DMS114 treated with DMSO at 0.1 percent for 48 hours (cell line): Measurements from ENCODE around the gene WIPF2.
"Not testable (repeated sequence)": the region's sequence is repeated elsewhere in the genome, so short reads cannot be mapped to it uniquely, and the experiment has no call there.

Source experiments
- DNase-seq: peaks from one replicate; lab custom pipeline; 2025; ENCODE audit not compliant: unreplicated experiment; lab: John Stamatoyannopoulos, UW

WIPF2 gene

DNA sequence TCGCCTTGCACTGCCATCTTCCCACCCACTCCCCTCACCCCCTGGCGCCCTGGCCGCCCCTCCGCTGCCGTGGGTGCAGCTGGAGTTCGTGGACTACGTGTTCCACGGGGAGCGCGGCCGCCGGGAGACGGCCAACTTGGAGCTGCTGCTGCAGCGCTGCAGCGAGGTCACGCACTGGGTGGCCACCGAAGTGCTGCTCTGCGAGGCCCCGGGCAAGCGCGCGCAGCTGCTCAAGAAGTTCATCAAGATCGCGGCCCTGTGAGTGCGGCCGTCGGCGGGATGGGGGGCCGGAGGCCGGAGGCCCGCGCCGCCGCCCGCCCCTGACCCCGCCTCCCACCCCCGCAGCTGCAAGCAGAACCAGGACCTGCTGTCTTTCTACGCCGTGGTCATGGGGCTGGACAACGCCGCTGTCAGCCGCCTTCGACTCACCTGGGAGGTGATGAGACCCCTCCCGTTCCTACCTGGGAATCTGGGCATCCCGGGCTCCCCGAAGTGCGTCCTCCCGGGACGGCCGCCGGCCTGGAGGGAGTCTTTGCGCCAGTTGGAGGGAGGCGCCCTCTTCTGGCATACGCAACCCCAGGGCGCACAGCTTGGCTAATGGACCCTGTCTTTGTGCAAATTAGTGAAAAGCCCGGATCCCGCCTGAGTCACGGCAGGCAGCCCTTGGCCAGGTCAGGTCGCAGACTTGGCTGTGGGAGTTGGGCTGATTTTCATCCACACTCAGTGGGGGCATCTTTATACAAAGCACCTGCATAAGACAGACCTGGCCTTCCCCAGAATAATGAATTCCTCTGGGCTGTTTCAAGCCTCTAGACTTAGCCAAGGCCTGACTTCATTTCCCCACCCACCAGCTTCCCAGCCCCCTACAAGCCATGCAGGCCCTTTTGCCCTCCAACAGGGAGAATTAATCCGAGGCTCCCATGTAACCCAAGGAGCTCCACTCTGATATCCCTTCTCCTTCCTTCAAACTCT lies 27.6 kb upstream of the WIPF2 start:
- DNase-seq, result peak; percentile 10

DNA sequence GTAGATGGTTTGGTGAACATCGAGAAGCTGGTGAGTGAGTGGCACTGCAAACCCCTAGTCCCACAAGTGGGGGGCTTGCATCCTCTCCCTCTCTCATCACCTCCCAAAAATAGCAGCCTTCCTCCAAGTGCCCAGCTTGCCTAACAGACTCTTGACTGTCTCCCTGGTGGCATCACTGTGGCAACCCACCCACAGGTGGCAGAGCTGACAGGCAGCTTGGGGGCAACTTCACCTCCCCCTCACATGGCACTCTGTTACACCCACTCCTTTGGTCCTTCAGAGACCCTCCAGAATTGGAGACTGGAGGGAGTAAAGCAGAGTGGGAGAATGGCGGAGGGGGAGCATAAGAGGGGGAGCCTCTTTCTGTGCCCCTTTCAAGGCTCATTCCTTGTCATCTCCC lies 26.1 kb upstream of the WIPF2 start:
- DNase-seq, result no peak

DNA sequence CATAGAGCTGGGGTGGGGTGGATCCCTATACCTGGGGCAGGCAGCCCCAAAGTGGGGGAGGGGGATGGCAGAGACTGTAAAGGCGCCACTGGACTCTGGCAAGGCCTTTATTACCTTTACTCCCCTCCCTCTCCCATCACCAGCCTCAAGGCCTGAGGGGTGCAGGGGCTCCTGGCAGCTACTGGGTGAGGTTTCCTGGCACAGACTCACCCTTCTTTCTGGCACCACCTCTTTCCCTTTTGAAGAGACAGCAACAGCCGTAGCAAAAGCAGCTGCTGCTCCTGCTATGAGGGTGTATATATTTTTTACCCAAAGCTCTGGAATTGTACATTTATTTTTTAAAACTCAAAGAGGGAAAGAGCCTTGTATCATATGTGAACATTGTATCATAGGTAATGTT lies 24.3 kb upstream of the WIPF2 start:
- no peak for DNase-seq

DNA sequence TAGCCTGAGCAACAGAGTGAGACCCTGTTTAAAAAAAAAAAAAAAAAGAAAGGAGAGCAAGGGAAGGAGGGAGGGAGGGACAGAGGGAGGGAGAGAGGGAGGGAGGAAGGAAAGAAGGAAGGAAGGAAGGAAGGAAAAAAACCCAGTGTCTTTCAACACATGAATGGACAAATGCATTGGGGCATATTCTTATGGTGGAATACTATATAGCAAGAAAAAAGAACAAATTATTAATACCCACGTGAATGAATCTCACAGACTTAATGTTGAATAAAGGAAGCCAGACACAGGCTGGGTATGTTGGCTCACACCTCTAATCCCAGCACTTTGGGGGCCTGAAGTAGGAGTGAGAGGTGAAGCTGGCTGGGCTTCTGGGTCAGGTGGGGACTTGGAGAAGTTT lies 21.6 kb upstream of the WIPF2 start:
- DNase-seq, result no peak

DNA sequence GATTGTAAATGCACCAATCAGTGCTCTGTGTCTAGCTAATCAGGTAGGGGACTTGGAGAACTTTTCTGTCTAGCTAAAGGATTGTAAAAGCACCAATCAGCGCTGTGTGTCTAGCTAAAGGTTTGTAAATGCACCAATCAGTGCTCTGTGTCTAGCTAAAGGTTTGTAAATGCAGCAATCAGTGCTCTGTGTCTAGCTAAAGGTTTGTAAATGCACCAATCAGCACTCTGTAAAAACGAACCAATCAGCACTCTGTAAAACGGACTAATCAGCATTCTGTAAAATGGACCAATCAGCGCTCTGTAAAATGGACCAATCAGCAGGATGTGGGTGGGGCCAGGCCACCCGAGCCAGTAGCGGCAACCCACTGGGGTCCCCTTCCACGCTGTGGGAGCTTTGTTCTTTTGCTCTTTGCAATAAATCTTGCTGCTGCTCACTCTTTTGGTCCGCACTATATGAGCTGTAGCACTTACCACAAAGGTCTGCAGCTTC lies 21.1 kb upstream of the WIPF2 start:
- not testable (repeated sequence) for DNase-seq

DNA sequence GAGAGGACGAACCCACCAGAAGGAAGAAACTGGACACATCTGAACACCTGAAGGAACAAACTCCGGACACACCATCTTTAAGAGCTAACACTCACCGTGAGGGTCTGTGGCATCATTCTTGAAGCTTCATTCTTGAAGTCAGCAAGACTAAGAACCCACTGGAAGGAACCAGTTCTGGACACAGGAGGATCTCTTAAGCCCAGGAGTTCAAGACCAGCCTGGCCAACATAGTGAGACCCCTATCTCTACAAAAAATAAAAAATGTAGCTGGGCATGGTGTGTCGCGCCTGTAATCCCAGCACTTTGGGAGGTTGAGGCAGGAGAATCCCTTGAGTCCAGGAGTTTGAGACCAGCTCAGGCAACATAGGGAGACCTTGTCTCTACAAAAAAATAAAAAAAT lies 20.5 kb upstream of the WIPF2 start:
- no peak for DNase-seq

DNA sequence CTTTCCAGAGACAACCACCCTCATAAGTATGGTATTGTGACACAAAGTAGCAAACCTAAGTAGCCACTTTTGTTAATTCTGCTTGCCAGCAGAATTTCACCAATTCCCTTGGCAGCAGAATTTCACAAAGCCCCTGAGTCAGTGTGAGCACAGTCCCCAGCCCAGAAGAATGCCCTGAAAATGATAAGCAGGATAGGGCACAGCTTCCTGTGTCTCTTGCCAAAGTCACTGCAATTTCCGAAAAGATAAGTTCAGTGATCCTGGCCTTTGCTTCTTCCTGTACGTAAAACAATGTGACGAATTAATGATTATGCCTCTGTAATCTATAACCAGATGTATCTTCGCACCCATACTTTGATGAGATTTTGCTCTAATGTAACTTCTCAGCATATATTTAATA lies 16.0 kb upstream of the WIPF2 start:
- no peak for DNase-seq

DNA sequence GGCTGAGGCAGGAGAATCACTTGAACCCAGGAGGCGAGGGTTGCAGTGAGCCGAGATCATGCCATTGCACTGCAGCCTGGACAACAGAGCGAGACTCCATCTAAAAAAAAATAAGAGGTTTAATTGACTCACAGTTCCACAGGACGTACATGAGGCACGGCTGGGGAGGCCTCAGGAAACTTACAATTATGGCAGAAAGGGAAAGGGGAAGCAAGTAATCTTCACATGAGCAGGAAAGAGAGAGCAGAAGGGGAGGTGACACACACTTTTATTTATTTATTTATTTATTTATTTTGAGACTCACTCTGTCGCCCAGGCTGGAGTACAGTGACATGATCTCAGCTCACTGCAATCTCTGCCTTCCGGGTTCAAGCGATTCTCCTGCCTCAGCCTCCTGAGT lies 12.9 kb upstream of the WIPF2 start:
- not testable (repeated sequence) for DNase-seq

DNA sequence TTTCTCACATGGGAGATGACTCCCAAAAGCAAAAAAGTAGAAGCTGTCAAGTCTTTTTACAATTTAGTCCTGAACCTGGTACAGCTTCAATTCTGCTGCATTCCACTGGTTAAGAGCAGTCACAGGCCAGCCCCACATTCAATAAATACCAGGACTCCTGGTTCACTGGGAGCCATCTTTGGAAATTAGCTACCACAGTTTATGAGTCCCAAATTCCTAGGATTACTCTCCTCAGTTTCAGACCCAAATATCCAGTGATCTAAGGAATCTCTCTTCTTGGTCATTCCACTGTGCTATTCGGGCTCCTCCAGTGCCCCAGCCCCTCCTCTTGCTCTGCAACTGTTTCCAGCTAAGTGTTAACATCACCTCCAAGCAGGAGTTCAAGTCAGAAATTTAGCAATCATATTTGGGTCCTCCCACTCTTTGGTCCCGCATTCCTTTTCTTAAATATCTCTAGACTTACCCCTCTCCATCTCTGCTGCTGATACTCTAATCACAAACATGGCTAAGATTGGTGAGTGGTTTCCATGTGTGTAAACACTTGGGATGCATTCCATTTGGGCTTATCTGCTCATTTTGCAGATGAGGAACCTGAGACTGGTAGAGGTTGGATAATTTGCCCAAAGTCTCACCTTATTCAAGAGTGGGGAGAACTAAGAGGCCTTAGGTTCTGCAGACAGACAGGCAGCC lies 9.6 kb upstream of the WIPF2 start:
- DNase-seq, result no peak

DNA sequence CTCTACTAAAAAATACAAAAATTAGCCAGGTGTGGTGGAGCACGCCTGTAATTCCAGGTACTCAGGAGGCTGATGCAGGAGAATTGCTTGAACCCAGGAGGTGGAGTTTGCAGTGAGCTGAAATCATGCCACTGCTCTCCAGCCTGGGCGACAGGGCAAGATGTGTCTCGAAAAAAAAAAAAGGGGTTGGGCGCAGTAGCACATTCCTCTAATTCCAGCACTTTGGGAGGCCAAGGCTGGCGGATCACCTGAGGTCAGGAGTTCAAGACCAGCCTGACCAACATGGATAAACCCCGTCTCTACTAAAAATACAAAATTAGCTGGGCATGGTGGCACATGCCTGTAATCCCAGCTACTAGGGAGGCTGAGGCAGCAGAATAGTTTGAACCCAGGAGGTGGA lies 5.2 kb upstream of the WIPF2 start:
- not testable (repeated sequence) for DNase-seq

DNA sequence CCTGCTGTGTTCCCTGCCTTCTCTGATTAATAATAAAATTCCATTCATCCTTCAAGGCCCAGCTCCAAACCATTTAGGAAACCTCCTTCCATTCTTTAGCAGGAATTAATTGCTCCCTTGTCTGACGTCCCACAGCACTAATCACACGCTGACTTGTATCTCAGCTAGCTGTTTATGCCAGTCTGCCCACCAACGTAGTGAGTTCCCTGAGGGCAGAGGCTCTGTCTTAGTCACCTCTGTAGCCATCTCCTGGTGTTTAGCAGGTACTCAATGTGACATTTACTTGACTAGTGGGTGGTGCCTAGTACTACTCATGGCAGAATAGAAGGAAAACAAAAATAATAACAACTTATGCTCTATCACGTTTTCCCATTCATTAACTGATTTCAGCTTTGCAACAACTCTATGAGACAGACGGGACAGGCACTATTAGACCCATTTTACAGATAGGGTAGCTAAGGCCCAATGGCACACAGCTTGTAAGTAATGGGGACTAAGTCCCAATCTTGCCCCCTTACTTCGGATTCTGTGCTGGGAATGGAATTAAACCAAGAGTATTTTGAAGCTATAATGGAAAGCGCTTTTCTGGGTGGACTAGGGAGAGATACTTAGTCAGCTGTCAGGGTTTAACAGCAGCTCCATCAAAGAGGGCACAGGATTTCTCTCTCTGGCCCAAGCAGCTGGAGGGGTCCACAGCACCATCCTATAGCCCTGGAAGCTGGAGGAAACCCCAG lies 931 bp upstream of the WIPF2 start:
- no peak for DNase-seq

DNA sequence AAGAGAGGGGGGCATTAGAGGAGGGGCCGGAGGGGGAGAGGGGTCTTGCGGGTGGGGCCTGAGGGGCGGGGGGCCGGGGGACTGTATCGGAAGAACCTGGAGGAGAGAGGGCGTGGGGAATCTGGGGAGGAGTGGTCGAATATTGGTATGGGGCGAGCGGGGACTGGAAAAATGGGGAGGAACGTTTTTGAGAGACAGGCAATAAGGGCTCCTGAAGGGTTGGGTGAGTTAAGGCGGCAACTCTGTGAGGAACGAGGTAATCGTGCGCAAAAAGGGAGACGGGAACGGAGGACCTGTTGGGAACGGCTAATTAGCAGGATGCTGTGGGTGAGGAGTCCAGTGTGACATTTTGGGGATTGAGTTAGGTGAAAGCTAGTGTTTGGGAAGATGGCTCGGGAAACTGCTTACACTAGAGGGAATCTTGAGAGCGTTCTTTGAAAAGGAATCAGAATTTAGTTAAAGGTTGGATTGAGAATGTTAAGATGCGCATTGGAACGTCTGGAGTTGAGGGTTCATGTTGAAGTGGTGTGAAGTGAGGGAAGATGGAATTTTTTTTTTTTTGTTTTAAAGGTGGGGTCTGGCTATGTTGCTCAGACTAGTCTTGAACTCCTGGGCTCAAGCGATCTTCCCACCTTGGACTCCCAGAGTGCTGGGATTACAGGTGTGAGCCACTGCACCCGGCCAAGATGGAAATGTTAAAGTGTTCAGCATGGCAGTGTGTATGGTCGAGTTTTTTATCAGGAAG lies 662 bp downstream of the WIPF2 start:
- peak; percentile 63 for DNase-seq

DNA sequence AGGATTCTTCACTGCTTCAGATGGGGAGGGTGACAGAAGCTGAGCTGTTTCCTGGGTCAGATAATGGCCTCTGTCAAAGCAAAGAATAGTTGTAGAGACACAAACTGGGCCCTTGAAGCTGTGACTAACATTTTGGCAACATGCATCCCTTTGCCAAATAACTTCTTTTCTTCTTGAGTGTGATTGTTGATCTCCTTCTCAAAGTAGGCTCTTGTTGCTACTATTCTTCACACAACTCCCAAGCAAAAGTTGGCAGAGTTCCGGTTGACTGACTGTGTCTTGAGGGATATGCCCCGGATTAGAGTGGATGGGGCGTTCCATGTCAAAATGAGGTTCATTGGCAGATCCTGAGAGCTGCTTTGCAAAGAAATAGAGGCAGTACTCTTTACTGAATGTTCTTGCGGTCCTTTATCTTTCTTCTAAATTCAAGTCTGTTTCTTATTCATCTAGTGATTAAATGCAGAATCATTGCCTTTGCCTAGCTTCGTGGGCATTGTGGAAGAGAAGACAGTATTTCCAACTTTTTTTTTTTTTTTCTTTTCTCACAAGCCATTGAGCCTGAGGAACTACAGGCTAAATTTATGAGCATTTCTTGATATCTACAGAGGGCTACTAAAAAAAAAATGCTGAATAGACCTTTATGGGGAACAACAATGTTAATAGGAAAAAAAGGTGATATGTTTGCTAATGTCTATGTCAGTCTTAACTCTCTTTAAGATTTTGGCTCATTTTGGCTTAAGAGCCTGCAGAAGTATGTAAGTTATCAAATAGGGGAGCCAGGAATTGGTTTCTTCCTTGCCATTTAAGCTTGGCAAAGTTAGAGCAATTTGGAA lies 5.8 kb downstream of the WIPF2 start:
- no peak for DNase-seq

DNA sequence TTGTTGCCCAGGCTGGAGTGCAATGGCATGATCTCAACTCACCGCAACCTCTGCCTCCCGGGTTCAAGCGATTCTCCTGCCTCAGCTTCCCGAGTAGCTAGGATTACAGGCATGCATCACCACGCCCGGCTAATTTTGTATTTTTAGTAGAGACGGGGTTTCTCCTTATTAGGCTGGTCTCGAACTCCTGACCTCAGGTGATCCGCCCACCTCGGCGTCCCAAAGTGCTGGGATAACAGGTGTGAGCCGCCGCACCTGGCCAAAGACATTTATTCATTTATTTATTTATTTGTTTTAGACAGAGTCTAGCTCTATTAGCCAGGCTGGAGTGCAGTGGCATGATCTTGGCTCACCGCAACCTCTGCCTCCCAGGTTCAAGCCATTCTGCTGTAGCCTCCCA lies 10.0 kb downstream of the WIPF2 start:
- not testable (repeated sequence) for DNase-seq

DNA sequence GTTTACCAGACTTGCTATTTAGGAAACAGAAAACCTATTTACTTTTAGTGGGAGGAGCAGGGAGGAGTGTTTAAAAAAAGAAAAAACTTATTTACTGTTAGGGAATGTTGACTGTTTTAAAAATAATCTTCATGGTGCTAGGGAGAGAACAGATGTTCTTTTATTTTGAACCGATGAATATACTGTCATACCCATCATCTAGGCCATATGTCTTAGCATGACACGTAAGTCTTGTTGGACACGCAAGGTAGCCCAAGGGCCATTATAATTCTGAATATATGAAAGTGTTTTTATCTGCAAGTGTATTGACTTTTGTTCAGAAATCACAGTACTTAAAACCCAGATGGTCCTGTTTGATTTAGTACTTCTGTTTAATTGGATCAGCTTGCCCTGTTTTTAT lies 11.6 kb downstream of the WIPF2 start:
- DNase-seq, result no peak

DNA sequence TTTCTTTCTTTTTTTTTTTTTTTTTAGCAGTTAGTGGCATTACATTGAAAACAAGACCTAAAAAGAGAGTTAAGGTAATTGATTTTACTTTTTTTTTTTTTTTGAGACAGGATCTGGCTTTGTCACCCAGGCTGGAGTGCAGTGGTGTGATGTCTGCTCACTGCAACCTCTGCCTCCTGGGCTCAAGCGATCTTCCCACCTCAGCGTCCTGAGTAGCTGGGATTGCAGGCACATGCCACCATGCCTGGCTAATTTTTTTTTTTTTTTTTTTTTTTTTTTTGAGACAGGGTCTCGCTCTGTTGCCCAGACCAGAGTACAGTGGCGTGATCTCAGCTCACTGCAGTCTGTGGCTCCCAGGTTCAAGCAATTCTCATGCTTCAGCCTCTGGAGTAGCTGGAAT lies 12.8 kb downstream of the WIPF2 start:
- not testable (repeated sequence) for DNase-seq

DNA sequence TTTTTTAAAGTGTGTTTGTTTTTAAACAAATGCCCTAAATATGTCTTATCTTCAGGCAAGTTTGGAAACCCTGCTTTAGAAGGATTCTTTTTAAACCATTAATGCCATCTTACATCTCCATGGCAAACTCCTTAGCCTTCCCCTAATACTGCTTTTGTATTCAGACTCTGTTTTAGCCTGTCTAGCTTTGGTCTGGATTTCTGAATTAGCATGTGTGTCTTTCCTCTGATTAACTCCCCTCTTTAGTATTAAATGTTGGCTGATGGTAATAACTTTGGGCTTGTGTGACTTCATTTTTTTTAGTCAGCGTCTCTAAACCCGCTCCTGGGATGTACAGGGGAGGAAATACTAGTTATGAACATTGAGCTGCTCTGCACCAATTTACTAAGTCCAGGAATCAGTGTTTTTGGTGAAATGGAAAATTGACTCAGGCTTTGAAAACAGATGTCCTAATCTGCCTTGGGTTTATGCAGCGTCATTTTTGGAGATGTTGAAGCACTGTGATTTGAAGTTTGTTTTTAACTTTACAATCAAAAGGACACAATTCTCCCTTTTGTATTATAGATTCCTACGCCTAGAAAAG lies 22.2 kb downstream of the WIPF2 start:
- no peak for DNase-seq

DNA sequence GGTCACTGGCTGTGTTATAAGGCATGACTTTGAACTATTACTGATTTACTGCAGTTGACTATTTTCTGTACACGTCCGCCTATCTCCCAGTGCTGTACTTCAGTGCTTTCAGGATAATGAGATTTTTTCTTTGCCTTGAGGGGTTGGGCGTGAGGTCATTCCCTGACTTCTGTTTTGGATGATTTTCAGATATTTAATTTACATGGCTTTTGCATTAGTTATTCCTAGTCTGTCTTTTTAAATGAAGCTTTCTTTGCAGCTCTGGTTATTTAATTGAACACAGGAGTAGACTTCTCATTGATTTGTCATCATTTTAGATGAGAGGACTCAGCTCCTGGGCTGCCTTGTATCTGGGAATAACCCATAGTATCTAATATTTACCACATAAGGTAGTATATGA lies 23.7 kb downstream of the WIPF2 start:
- DNase-seq, result no peak

DNA sequence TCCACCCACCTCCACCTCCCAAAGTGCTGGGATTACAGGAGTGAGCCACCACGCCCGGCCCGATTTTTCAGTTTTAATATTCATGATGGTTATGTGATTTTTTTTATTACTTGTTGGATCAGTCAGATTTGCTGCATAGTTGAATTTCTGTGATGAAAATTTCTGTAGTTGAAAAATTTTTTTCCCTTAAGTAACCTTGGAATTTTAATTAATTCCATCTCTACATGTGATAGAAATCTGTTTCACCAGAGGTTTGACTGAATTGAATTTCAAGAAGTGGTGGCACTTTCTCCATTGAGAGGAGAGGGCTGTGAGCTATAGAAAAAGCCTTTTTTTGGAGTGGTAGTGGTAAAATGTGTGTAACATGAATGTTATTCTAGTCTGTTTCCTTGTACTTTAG lies 24.7 kb downstream of the WIPF2 start:
- DNase-seq, result no peak

DNA sequence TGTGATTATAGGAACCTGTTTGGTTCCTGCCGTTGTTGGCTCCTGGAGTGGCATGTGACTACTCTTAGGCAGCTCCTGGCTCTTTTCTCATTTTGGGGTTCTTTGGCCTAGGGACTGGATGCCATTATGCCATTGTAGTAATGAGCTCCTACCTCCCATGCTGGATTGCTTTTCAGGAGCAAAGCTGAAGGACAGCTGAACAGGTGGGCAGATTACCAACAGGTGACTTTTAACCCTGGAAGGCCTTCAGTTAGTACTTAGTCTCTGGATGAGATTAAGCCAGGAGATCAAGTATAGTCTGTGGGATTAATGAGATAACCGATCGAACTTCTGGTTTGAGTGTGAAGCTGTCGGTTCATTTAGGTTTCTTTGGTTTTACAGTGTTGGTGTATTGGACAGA lies 25.2 kb downstream of the WIPF2 start:
- DNase-seq, result no peak
